H1 (cell line): ENCODE measurements around the gene SENP1. TPM values are rescaled to one million over a fixed set of nuclear protein-coding genes. Genes with fewer than 3 reads are reported as not detected.

Experiments
- BACH1 ChIP-seq: IDR thresholded peaks from 2 replicates; pipeline ENCODE4 v1.6.1; 2012; ENCODE audit warnings: low read length, improper control_type of control experiment
- CHD7 ChIP-seq: fragments of 300-600 bp; sonication (generic); IDR thresholded peaks from 2 replicates; pipeline ENCODE4 v1.7.1; 2012; ENCODE audit warnings: low read length, moderate library complexity, mild to moderate bottlenecking, inconsistent platforms; ENCODE audit not compliant: insufficient replicate concordance
- KDM5A ChIP-seq: fragments of 200-600 bp; IDR thresholded peaks from 2 replicates; pipeline ENCODE4 v1.7.1; 2012; ENCODE audit warnings: mild to moderate bottlenecking, low read length, inconsistent platforms, mixed read lengths
- RFX5 ChIP-seq: IDR thresholded peaks from 2 replicates; pipeline ENCODE4 v1.6.1; 2011; ENCODE audit warnings: low read depth, low read length, improper control_type of control experiment, borderline replicate concordance
- SP1 ChIP-seq: IDR thresholded peaks from 2 replicates; pipeline ENCODE4 v1.6.1; 2011; ENCODE audit warnings: low read depth, low read length
- polyA plus RNA-seq, 7 experiments: library from polyadenylated mRNA; depleted of rRNA in 3 of 7; stranded (reverse) in 5 of 7; unstranded in 2 of 7; fragments of >200 nt in 5 of 7; fragments of 200-250 nt in 2 of 7; gene quantifications; 1 replicate in 5 of 7; 2 replicates in 1 of 7; 4 replicates in 1 of 7; pipeline versions ENCODE4 v1.2.1 to v1.2.3, GENCODE V29; 2011 to 2013; ENCODE audit warnings: missing spikeins in 2 of 7, mixed read lengths in 2 of 7
- total RNA-seq: library from RNA; stranded (reverse); fragmentation: NEBNext Ultra II Directional; extraction: Animal tissue kit (Norgen Biotek cat#: 25700); gene quantifications from 2 replicates; pipeline ENCODE4 v1.2.1, GENCODE V29; 2021

Gene SENP1
- total and polyA plus RNA-seq, 2 of the 8 experiments (the other 6 are each of a cell fraction or from before 2014, with no cell fraction given): 14.2 to 31.5 TPM

GRCh38 chr12:48128800-48129199 is 22.9 kb upstream of the SENP1 start (continued):
- no peak for TF ChIP-seq CHD7
- TF ChIP-seq RFX5: no peak
- no peak for TF ChIP-seq BACH1
- TF ChIP-seq KDM5A: no peak
- TF ChIP-seq SP1: no peak
